ENCODE measurements around the gene STAC. TPM values are rescaled to one million over a fixed set of nuclear protein-coding genes. Genes with fewer than 3 reads are reported as not detected.
"Not testable (repeated sequence)": the region's sequence is repeated elsewhere in the genome, so short reads cannot be mapped to it uniquely, and the experiment has no call there.

STAC gene
- total and polyA plus RNA-seq, 7 experiments from 2014 or later, result 0.22 TPM; not detected in 6

DNA sequence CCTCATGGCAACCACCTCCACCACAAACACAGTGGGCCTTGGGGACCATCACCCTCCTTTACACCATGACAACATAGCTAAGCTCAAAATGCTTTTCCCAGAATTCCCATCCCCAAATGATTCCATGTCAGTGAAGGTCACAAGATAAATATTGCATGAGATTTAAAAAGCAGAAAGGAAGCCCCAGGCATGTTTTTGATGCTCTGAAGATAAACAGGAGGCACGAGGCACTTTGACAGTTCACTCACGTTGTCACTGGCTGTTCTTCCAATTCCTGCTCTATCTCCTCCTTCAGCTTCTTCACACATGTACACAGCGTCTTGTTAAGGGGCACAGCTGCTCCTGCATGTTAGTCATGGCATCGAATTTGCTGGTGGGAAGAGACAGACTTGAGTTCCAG, 180.4 kb downstream of the STAC start:
- no peaks in the 10 kb centered on the region for H3K4me1 ChIP-seq (ENCODE audit: control insufficient read depth in 2 of 2, insufficient read depth in 2 of 2, low read length in 2 of 2)
- Mint-ChIP-seq H3K36me3 (no peaks in the 10 kb centered on the region), H3K27me3 (peaks cover 0 to 19% (median 4%) of the 10 kb centered on the region in 5 donors), H3K4me3 (no peak overlapping the region), H3K27ac (no peak overlapping the region), H3K9me3 (peaks cover 0 to 3% (median 0%) of the 10 kb centered on the region in 11 donors), H3K4me1 (no peaks in the 10 kb centered on the region)
- no peaks in the 10 kb centered on the region for H3K36me3 ChIP-seq (ENCODE audit: control insufficient read depth in 2 of 3, insufficient read depth in 3 of 3, low read length in 3 of 3)
- H3K4me3 ChIP-seq (ENCODE audit: low read length), result no peak overlapping the region
- H3K27me3 ChIP-seq (ENCODE audit: control insufficient read depth in 2 of 2, insufficient read depth in 2 of 2, low read length in 2 of 2), result no peaks in the 10 kb centered on the region
- DNase-seq, result no peak
- ChIA-PET CTCF (no interaction called here), POLR2A (no interaction called here)
- H3K27ac ChIP-seq (ENCODE audit: low read depth, low read length), result no peak overlapping the region
- intact Hi-C loops (cut with micrococcal nuclease), result no loop called here
- H3K9me3 ChIP-seq (ENCODE audit: control insufficient read depth in 2 of 3, low read length in 3 of 3), result no peaks in the 10 kb centered on the region
- ATAC-seq, result no peak

- H3K27me3 Mint-ChIP-seq, result peaks cover 0 to 14% (median 3%) of the 10 kb centered on the region in 5 donors
- Histone ChIP-seq H3K4me1 (ENCODE audit: control insufficient read depth in 2 of 2, insufficient read depth in 2 of 2, low read length in 2 of 2) (no peaks in the 10 kb centered on the region), H3K27me3 (ENCODE audit: control insufficient read depth in 2 of 2, insufficient read depth in 2 of 2, low read length in 2 of 2) (no peaks in the 10 kb centered on the region), H3K36me3 (ENCODE audit: control insufficient read depth in 2 of 3, insufficient read depth in 3 of 3, low read length in 3 of 3) (no peaks in the 10 kb centered on the region), H3K27ac (ENCODE audit: low read depth, low read length) (no peak overlapping the region), H3K4me3 (ENCODE audit: low read length) (no peak overlapping the region), H3K9me3 (ENCODE audit: control insufficient read depth in 2 of 3, low read length in 3 of 3) (no peaks in the 10 kb centered on the region)
- peaks cover 0 to 2% (median 0%) of the 10 kb centered on the region in 11 donors for H3K9me3 Mint-ChIP-seq
- no peak for DNase-seq
- H3K4me3 Mint-ChIP-seq, result no peak overlapping the region
- ChIA-PET CTCF (no interaction called here), POLR2A (no interaction called here)
- no peak overlapping the region for H3K27ac Mint-ChIP-seq
- H3K36me3 Mint-ChIP-seq, result no peaks in the 10 kb centered on the region
- ATAC-seq, result no peak
- H3K4me1 Mint-ChIP-seq, result no peaks in the 10 kb centered on the region
- intact Hi-C loops (cut with micrococcal nuclease), result no loop called here
These were observed 181.3 kb downstream of the STAC start for GRCh38 chr3:36561601-36562000.

DNA sequence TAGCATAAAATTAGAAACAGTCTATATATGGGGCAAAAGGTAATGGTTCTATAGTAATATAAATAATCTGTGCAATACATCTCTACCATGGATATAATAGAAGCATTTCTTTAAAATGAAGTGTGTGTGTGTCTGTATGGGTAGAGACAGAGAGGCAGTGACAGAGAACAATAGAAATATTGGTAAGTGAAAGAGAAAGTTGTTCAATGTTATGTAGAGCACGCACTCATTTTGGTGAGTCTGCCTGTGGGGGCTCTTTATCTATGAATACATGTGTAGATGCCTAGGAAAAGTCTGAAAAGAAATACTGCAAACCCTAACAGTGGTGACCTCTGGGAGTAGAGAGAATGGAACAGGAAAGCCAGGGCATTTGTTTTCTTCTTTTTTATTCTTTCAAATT, 182.6 kb downstream of the STAC start:
- Mint-ChIP-seq H3K4me1 (no peaks in the 10 kb centered on the region), H3K27ac (no peak overlapping the region), H3K36me3 (no peaks in the 10 kb centered on the region), H3K4me3 (no peak overlapping the region), H3K9me3 (peaks cover 0 to 5% (median 1%) of the 10 kb centered on the region in 11 donors), H3K27me3 (peaks cover 0 to 13% (median 0%) of the 10 kb centered on the region in 5 donors)
- ATAC-seq, result no peak
- Histone ChIP-seq H3K4me1 (ENCODE audit: control insufficient read depth in 2 of 2, insufficient read depth in 2 of 2, low read length in 2 of 2) (no peaks in the 10 kb centered on the region), H3K36me3 (ENCODE audit: control insufficient read depth in 2 of 3, insufficient read depth in 3 of 3, low read length in 3 of 3) (no peaks in the 10 kb centered on the region), H3K9me3 (ENCODE audit: control insufficient read depth in 2 of 3, low read length in 3 of 3) (no peaks in the 10 kb centered on the region), H3K4me3 (ENCODE audit: low read length) (no peak overlapping the region), H3K27ac (ENCODE audit: low read depth, low read length) (no peak overlapping the region), H3K27me3 (ENCODE audit: control insufficient read depth in 2 of 2, insufficient read depth in 2 of 2, low read length in 2 of 2) (no peaks in the 10 kb centered on the region)
- no peak for DNase-seq
- ChIA-PET CTCF (no interaction called here), POLR2A (no interaction called here)
- intact Hi-C loops (cut with micrococcal nuclease), result no loop called here

DNA sequence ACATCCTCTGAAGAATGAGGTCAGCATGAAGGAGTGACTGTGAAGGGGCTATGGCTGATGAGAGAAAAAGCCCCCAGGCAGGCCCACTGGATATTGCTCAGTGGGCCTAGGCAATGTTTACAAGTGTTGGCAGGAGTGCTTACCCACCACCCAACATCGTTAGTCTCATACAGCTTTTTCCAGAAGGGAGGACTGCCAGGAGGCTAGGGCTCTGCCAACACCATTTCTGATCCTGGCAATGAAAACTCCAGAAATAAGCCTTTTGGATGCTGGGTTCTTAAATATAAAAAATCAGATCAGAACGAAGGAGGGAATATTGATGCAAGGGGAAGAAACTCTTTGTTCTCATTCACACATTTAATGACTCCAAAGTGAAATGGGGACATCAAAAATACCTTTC, 194.9 kb downstream of the STAC start:
- Histone ChIP-seq H3K27me3 (ENCODE audit: control insufficient read depth in 2 of 2, insufficient read depth in 2 of 2, low read length in 2 of 2) (no peaks in the 10 kb centered on the region), H3K27ac (ENCODE audit: low read depth, low read length) (no peak overlapping the region), H3K36me3 (ENCODE audit: control insufficient read depth in 2 of 3, insufficient read depth in 3 of 3, low read length in 3 of 3) (no peaks in the 10 kb centered on the region), H3K4me3 (ENCODE audit: low read length) (no peak overlapping the region), H3K9me3 (ENCODE audit: control insufficient read depth in 2 of 3, low read length in 3 of 3) (peaks cover 0 to 4% (median 0%) of the 10 kb centered on the region in 3 experiments), H3K4me1 (ENCODE audit: control insufficient read depth in 2 of 2, insufficient read depth in 2 of 2, low read length in 2 of 2) (no peaks in the 10 kb centered on the region)
- Mint-ChIP-seq H3K4me3 (no peak overlapping the region), H3K27ac (no peak overlapping the region), H3K27me3 (peaks cover 0 to 23% (median 0%) of the 10 kb centered on the region in 5 donors), H3K36me3 (peaks cover 0 to 1% (median 0%) of the 10 kb centered on the region in 5 donors), H3K9me3 (peaks cover 0 to 29% (median 13%) of the 10 kb centered on the region in 11 donors), H3K4me1 (no peaks in the 10 kb centered on the region)
- intact Hi-C loops (cut with micrococcal nuclease), result no loop called here
- ATAC-seq (no peak), DNase-seq (no peak)
- POLR2A ChIA-PET, result no interaction called here
- CTCF ChIA-PET, result no interaction called here

- POLR2A ChIA-PET; H3K27ac ChIP-seq (ENCODE audit: low read depth, low read length); H3K4me1 ChIP-seq (ENCODE audit: control insufficient read depth in 2 of 2, insufficient read depth in 2 of 2, low read length in 2 of 2); DNase-seq; H3K27me3 ChIP-seq (ENCODE audit: control insufficient read depth in 2 of 2, insufficient read depth in 2 of 2, low read length in 2 of 2); H3K36me3 ChIP-seq (ENCODE audit: control insufficient read depth in 2 of 3, insufficient read depth in 3 of 3, low read length in 3 of 3); intact Hi-C loops (cut with micrococcal nuclease); H3K4me3 ChIP-seq (ENCODE audit: low read length); H3K36me3 Mint-ChIP-seq; CTCF ChIA-PET; H3K27ac Mint-ChIP-seq; H3K4me3 Mint-ChIP-seq; H3K9me3 ChIP-seq (ENCODE audit: control insufficient read depth in 2 of 3, low read length in 3 of 3); ATAC-seq; H3K4me1 Mint-ChIP-seq: not testable (repeated sequence)
- Mint-ChIP-seq H3K9me3 (peaks cover 0 to 35% (median 14%) of the 10 kb centered on the region in 11 donors), H3K27me3 (peaks cover 0 to 32% (median 10%) of the 10 kb centered on the region in 5 donors)
These were observed 198.1 kb downstream of the STAC start for GRCh38 chr3:36578418-36578817.

- ATAC-seq, result no peak
- POLR2A ChIA-PET, result no interaction called here
These were observed 199.4 kb downstream of the STAC start for GRCh38 chr3:36579746-36580145.

DNA sequence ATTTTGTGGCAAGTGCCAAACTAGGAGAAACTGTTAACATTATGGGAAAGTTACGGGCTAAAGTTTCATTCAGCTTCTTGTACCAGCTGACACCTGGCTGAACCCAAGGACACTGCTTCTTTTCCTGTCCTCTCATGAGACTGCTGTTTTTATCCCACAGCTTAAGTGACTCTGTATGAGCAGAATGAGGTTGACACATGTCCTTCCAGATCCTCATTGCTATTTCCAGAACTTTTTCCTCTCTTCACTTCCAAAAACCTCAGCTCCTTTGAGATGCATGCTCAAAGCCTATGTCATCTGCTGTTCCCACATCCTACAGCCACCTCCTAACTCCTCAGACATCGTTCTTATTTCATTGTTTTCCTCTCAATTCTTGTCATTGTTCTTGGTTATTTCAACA, 200.4 kb downstream of the STAC start:
- Mint-ChIP-seq H3K9me3 (peaks cover 4 to 37% (median 14%) of the 10 kb centered on the region in 11 donors), H3K4me3 (no peak overlapping the region), H3K27me3 (peaks cover 0 to 25% (median 12%) of the 10 kb centered on the region in 5 donors), H3K4me1 (no peaks in the 10 kb centered on the region), H3K36me3 (peaks cover 0 to 1% (median 0%) of the 10 kb centered on the region in 5 donors), H3K27ac (no peak overlapping the region)
- intact Hi-C loops (cut with micrococcal nuclease), result no loop called here
- DNase-seq, result no peak
- H3K4me3 ChIP-seq (ENCODE audit: low read length), result no peak overlapping the region
- H3K27ac ChIP-seq (ENCODE audit: low read depth, low read length), result no peak overlapping the region
- no peak for ATAC-seq
- ChIA-PET POLR2A (no interaction called here), CTCF (no interaction called here)
- no peaks in the 10 kb centered on the region for H3K36me3 ChIP-seq (ENCODE audit: control insufficient read depth in 2 of 3, insufficient read depth in 3 of 3, low read length in 3 of 3)
- H3K4me1 ChIP-seq (ENCODE audit: control insufficient read depth in 2 of 2, insufficient read depth in 2 of 2, low read length in 2 of 2), result no peaks in the 10 kb centered on the region
- H3K9me3 ChIP-seq (ENCODE audit: control insufficient read depth in 2 of 3, low read length in 3 of 3), result peaks cover 0 to 4% (median 0%) of the 10 kb centered on the region in 3 experiments
- H3K27me3 ChIP-seq (ENCODE audit: control insufficient read depth in 2 of 2, insufficient read depth in 2 of 2, low read length in 2 of 2), result no peaks in the 10 kb centered on the region

More at GRCh38 chr3:36579746-36580145, 199.4 kb downstream of the STAC start:
- no peak overlapping the region for H3K27ac Mint-ChIP-seq
- H3K4me3 Mint-ChIP-seq, result no peak overlapping the region
- H3K27me3 Mint-ChIP-seq, result peaks cover 0 to 32% (median 12%) of the 10 kb centered on the region in 5 donors
- intact Hi-C loops (cut with micrococcal nuclease), result no loop called here
- peaks cover 0 to 1% (median 0%) of the 10 kb centered on the region in 5 donors for H3K36me3 Mint-ChIP-seq
- no peaks in the 10 kb centered on the region for H3K4me1 Mint-ChIP-seq
- no peak overlapping the region for H3K27ac ChIP-seq (ENCODE audit: low read depth, low read length)
- H3K36me3 ChIP-seq (ENCODE audit: control insufficient read depth in 2 of 3, insufficient read depth in 3 of 3, low read length in 3 of 3), result no peaks in the 10 kb centered on the region
- no peak for DNase-seq
- H3K4me3 ChIP-seq (ENCODE audit: low read length), result no peak overlapping the region
- no peaks in the 10 kb centered on the region for H3K27me3 ChIP-seq (ENCODE audit: control insufficient read depth in 2 of 2, insufficient read depth in 2 of 2, low read length in 2 of 2)
- CTCF ChIA-PET, result no interaction called here
- peaks cover 0 to 4% (median 0%) of the 10 kb centered on the region in 3 experiments for H3K9me3 ChIP-seq (ENCODE audit: control insufficient read depth in 2 of 3, low read length in 3 of 3)
- H3K4me1 ChIP-seq (ENCODE audit: control insufficient read depth in 2 of 2, insufficient read depth in 2 of 2, low read length in 2 of 2), result no peaks in the 10 kb centered on the region
- H3K9me3 Mint-ChIP-seq, result peaks cover 4 to 33% (median 14%) of the 10 kb centered on the region in 11 donors
